Neural progenitor cell (in vitro differentiated cells): ENCODE measurements around the gene HDAC8. TPM values are rescaled to one million over a fixed set of nuclear protein-coding genes. Genes with fewer than 3 reads are reported as not detected.

ENCODE experiments used
- DNase-seq: peaks from one replicate; pipeline ENCODE4 v3.0.0-alpha.2; 2016; ENCODE audit warnings: low spot score
- H2AFZ ChIP-seq: fragments of 200-600 bp; sonication (generic); replicated peaks from 2 replicates; pipeline ENCODE4 v1.6.1; 2016; ENCODE audit warnings: antibody characterized with exemption
- H3F3A ChIP-seq: fragments of 200-600 bp; sonication (generic); 2 replicates; pipeline ENCODE4 v1.6.1; 2016; ENCODE audit warnings: antibody characterized with exemption, low read depth
- H3K27ac ChIP-seq: fragments of 200-600 bp; sonication (generic); 2 replicates; pipeline ENCODE4 v1.5.1; 2016; ENCODE audit warnings: mild to moderate bottlenecking
- H3K27me3 ChIP-seq: fragments of 200-600 bp; sonication (generic); 2 replicates; pipeline ENCODE4 v1.6.1; 2016; ENCODE audit warnings: mild to moderate bottlenecking, moderate library complexity
- H3K36me3 ChIP-seq: fragments of 200-600 bp; sonication (generic); 2 replicates; pipeline ENCODE4 v1.5.1; 2016
- H3K4me1 ChIP-seq: fragments of 200-600 bp; sonication (generic); 2 replicates; pipeline ENCODE4 v1.6.1; 2016; ENCODE audit warnings: mixed run types
- H3K4me2 ChIP-seq: fragments of 200-600 bp; sonication (generic); 2 replicates; pipeline ENCODE4 v1.6.1; 2016
- H3K4me3 ChIP-seq: fragments of 200-600 bp; sonication (generic); 2 replicates; pipeline ENCODE4 v1.5.1; 2016
- H3K79me2 ChIP-seq: fragments of 200-600 bp; sonication (generic); 2 replicates; pipeline ENCODE4 v1.6.1; 2016; ENCODE audit warnings: low read depth
- H3K9ac ChIP-seq: fragments of 200-600 bp; sonication (generic); 2 replicates; pipeline ENCODE4 v1.6.1; 2016
- H3K9me3 ChIP-seq: fragments of 200-600 bp; sonication (generic); 2 replicates; pipeline ENCODE4 v1.5.1; 2016; ENCODE audit warnings: low read depth
- H4K20me1 ChIP-seq: fragments of 200-600 bp; sonication (generic); 2 replicates; pipeline ENCODE4 v1.6.1; 2016; ENCODE audit warnings: low read depth
- H3K27ac Mint-ChIP-seq: 3 replicates; pipeline ENCODE4 v1.8.0; 2021; ENCODE audit warnings: mixed read lengths
- H3K27me3 Mint-ChIP-seq: 2 replicates; pipeline ENCODE4 v1.8.0; 2022; ENCODE audit warnings: low read depth, mild to moderate bottlenecking, inconsistent platforms, moderate library complexity, mixed read lengths; ENCODE audit not compliant: insufficient read depth
- H3K36me3 Mint-ChIP-seq: 3 replicates; pipeline ENCODE4 v1.8.0; 2021; ENCODE audit warnings: mixed read lengths
- H3K4me1 Mint-ChIP-seq: 3 replicates; pipeline ENCODE4 v1.8.0; 2021; ENCODE audit warnings: mixed read lengths
- H3K4me3 Mint-ChIP-seq: 3 replicates; pipeline ENCODE4 v1.8.0; 2021; ENCODE audit warnings: mild to moderate bottlenecking, moderate library complexity, mixed read lengths
- H3K9me3 Mint-ChIP-seq: 3 replicates; pipeline ENCODE4 v1.8.0; 2020; ENCODE audit warnings: mixed read lengths
- CTCF ChIP-seq: fragments of 200-600 bp; sonication (generic); IDR thresholded peaks from 2 replicates; pipeline ENCODE4 v1.5.1; 2017; ENCODE audit warnings: antibody characterized with exemption, mild to moderate bottlenecking
- EZH2 ChIP-seq: fragments of 200-600 bp; sonication (generic); IDR thresholded peaks from 2 replicates; pipeline ENCODE4 v1.6.1; 2017; ENCODE audit warnings: antibody characterized with exemption, mild to moderate bottlenecking, moderate library complexity
- EZH2phosphoT487 ChIP-seq: fragments of 200-600 bp; sonication (generic); IDR thresholded peaks from 2 replicates; pipeline ENCODE4 v1.6.1; 2017; ENCODE audit warnings: antibody characterized with exemption
- total RNA-seq: library from RNA; depleted of rRNA; stranded (reverse); fragments of >200 nt; gene quantifications from 2 replicates; pipeline ENCODE4 v1.2.3, GENCODE V29; 2015; ENCODE audit warnings: low replicate concordance

Gene HDAC8
- total RNA-seq, 1 donor from 2014 or later, result 37.8 TPM

- H3K27ac Mint-ChIP-seq, result no peak overlapping the region
- no peak overlapping the region for H3K27ac ChIP-seq
- H2AFZ ChIP-seq, result no peak overlapping the region
- H3K36me3 Mint-ChIP-seq, result no peaks in the 10 kb centered on the region
- no peak overlapping the region for H3K4me3 ChIP-seq
- H3K4me1 Mint-ChIP-seq, result no peaks in the 10 kb centered on the region
- TF ChIP-seq EZH2 (no peak), CTCF (no peak), EZH2phosphoT487 (no peak)
- no peak overlapping the region for H3K9ac ChIP-seq
- H3K36me3 ChIP-seq, result no peaks in the 10 kb centered on the region
- H3K9me3 ChIP-seq, result no peaks in the 10 kb centered on the region
- H3K9me3 Mint-ChIP-seq, result no peaks in the 10 kb centered on the region
- H3K4me1 ChIP-seq, result no peaks in the 10 kb centered on the region
- H3K27me3 Mint-ChIP-seq, result peaks cover 2% of the 10 kb centered on the region
- H3K4me2 ChIP-seq, result no peak overlapping the region
- no peaks in the 10 kb centered on the region for H3F3A ChIP-seq
- no peak for DNase-seq
- H3K4me3 Mint-ChIP-seq, result no peak overlapping the region
- no peaks in the 10 kb centered on the region for H3K27me3 ChIP-seq
- H3K79me2 ChIP-seq, result no peaks in the 10 kb centered on the region
- H4K20me1 ChIP-seq, result no peaks in the 10 kb centered on the region
Observed at GRCh38 chrX:72340626-72341025, 232.0 kb downstream of the HDAC8 start.

- Histone ChIP-seq H3F3A (no peaks in the 10 kb centered on the region), H3K27me3 (no peaks in the 10 kb centered on the region), H3K4me3 (no peak overlapping the region), H3K9me3 (no peaks in the 10 kb centered on the region), H3K79me2 (no peaks in the 10 kb centered on the region), H4K20me1 (no peaks in the 10 kb centered on the region), H3K4me2 (no peak overlapping the region), H3K36me3 (no peaks in the 10 kb centered on the region), H3K27ac (no peak overlapping the region), H3K9ac (no peak overlapping the region), H2AFZ (no peak overlapping the region), H3K4me1 (no peaks in the 10 kb centered on the region)
- Mint-ChIP-seq H3K4me3 (no peak overlapping the region), H3K36me3 (no peaks in the 10 kb centered on the region), H3K4me1 (no peaks in the 10 kb centered on the region), H3K27ac (no peak overlapping the region), H3K27me3 (peaks cover 2% of the 10 kb centered on the region), H3K9me3 (no peaks in the 10 kb centered on the region)
- DNase-seq, result no peak
- TF ChIP-seq EZH2phosphoT487, result no peak
- TF ChIP-seq CTCF, result no peak
- TF ChIP-seq EZH2, result no peak
Observed at GRCh38 chrX:72340041-72340440, 232.6 kb downstream of the HDAC8 start.

GRCh38 chrX:72330131-72330530 lies 242.5 kb downstream of the HDAC8 start:
- TF ChIP-seq CTCF, result no peak
- no peak for TF ChIP-seq EZH2phosphoT487
- no peak for TF ChIP-seq EZH2
- Mint-ChIP-seq H3K36me3 (peaks cover 11% of the 10 kb centered on the region), H3K9me3 (peaks cover 14% of the 10 kb centered on the region), H3K4me1 (peaks cover 5% of the 10 kb centered on the region), H3K4me3 (no peak overlapping the region), H3K27me3 (no peaks in the 10 kb centered on the region), H3K27ac (no peak overlapping the region)
- H3K4me2 ChIP-seq, result no peak overlapping the region
- H3K27ac ChIP-seq, result no peak overlapping the region
- H3K9ac ChIP-seq, result no peak overlapping the region
- H3F3A ChIP-seq, result no peaks in the 10 kb centered on the region
- H3K9me3 ChIP-seq, result no peaks in the 10 kb centered on the region
- H3K4me3 ChIP-seq, result no peak overlapping the region
- no peaks in the 10 kb centered on the region for H3K36me3 ChIP-seq
- H3K4me1 ChIP-seq, result no peaks in the 10 kb centered on the region
- H2AFZ ChIP-seq, result no peak overlapping the region
- DNase-seq, result no peak
- H4K20me1 ChIP-seq, result no peaks in the 10 kb centered on the region
- H3K79me2 ChIP-seq, result no peaks in the 10 kb centered on the region
- H3K27me3 ChIP-seq, result no peaks in the 10 kb centered on the region
